Neural cell (in vitro differentiated cells): ENCODE measurements around the gene DTYMK.

Source experiments
- CTCF ChIP-seq: fragments of 450-650 bp; IDR thresholded peaks from 2 replicates; pipeline ENCODE4 v1.5.1; 2014; ENCODE audit warnings: antibody characterized with exemption, mild to moderate bottlenecking, moderate library complexity; ENCODE audit not compliant: poor library complexity, severe bottlenecking
- EP300 ChIP-seq: fragments of 450-650 bp; conservative IDR thresholded peaks from 2 replicates; pipeline ENCODE4 v1.6.1; 2014; ENCODE audit warnings: antibody characterized with exemption, mild to moderate bottlenecking, moderate library complexity; ENCODE audit not compliant: poor library complexity, severe bottlenecking
- EZH2 ChIP-seq: fragments of 200-600, 300-800 bp; shearing (Covaris generic), sonication (generic); IDR thresholded peaks from 2 replicates; pipeline ENCODE4 v1.6.1; 2014; ENCODE audit warnings: antibody characterized with exemption, low read length, borderline replicate concordance, mild to moderate bottlenecking; ENCODE audit not compliant: insufficient read depth, poor library complexity, severe bottlenecking
- POLR2AphosphoS5 ChIP-seq: IDR thresholded peaks from 2 replicates; pipeline ENCODE4 v1.6.1; 2012
- RAD21 ChIP-seq: fragments of 450-650 bp; conservative IDR thresholded peaks from 2 replicates; pipeline ENCODE4 v1.6.1; 2014; ENCODE audit warnings: antibody characterized with exemption, mild to moderate bottlenecking, moderate library complexity
- TAF1 ChIP-seq: IDR thresholded peaks from 2 replicates; pipeline ENCODE4 v1.6.1; 2012; ENCODE audit warnings: low read depth

- TF ChIP-seq CTCF, result no peak
- TF ChIP-seq EP300, result no peak
- no peak for TF ChIP-seq TAF1
- TF ChIP-seq EZH2, result no peak
- no peak for TF ChIP-seq RAD21
- no peak for TF ChIP-seq POLR2AphosphoS5
Measured at GRCh38 chr2:241692448-241692847, 5.8 kb upstream of the DTYMK start.
